CD8-positive, alpha-beta memory T cell (primary cell): ENCODE measurements around the gene CBL. TPM values are rescaled to one million over a fixed set of nuclear protein-coding genes. Genes with fewer than 3 reads are reported as not detected.
A peak's percentile ranks its signal among the peaks of the same experiment; 100 is the strongest.
"Not testable (repeated sequence)": the region's sequence is repeated elsewhere in the genome, so short reads cannot be mapped to it uniquely, and the experiment has no call there.

ENCODE experiments used
- CTCF ChIA-PET: fragments of 350-600 bp; sonication (Branson Sonifier 250); formaldehyde crosslinking; loops from one replicate; lab custom pipeline; 2021; ENCODE audit warnings: antibody characterized with exemption; lab: Charles Lee
- POLR2A ChIA-PET: fragments of 350-600 bp; sonication (Branson Sonifier 250); formaldehyde crosslinking; loops from one replicate; lab custom pipeline; 2021; ENCODE audit warnings: antibody characterized with exemption; lab: Charles Lee
- DNase-seq, 5 donors: peaks; one replicate each; pipeline versions ENCODE4 v3.0.0 to v3.0.0-alpha.2; 2020 to 2022; ENCODE audit warnings: mixed read lengths in 1 of 5
- H3K27ac ChIP-seq: one replicate; pipeline ENCODE4 v1.7.0; 2013; ENCODE audit warnings: low read depth, mild to moderate bottlenecking, low read length, moderate library complexity
- H3K27me3 ChIP-seq: 2 replicates; pipeline ENCODE4 v1.7.0; 2013; ENCODE audit warnings: low read length, mild to moderate bottlenecking; ENCODE audit not compliant: insufficient read depth, poor library complexity, severe bottlenecking
- H3K36me3 ChIP-seq: 2 replicates; pipeline ENCODE4 v1.7.0; 2013; ENCODE audit warnings: mild to moderate bottlenecking, low read length, moderate library complexity; ENCODE audit not compliant: insufficient read depth
- H3K4me1 ChIP-seq: 2 replicates; pipeline ENCODE4 v1.7.0; 2013; ENCODE audit warnings: mild to moderate bottlenecking, low read length, moderate library complexity; ENCODE audit not compliant: insufficient read depth
- H3K4me3 ChIP-seq: 2 replicates; pipeline ENCODE4 v1.7.0; 2013; ENCODE audit warnings: mild to moderate bottlenecking, low read length
- H3K9me3 ChIP-seq: 2 replicates; pipeline ENCODE4 v1.7.0; 2013; ENCODE audit warnings: mild to moderate bottlenecking, low read length
- H3K27ac Mint-ChIP-seq, 8 donors: one replicate each; pipeline ENCODE4 v1.8.0; 2020 to 2021; ENCODE audit warnings: mixed read lengths in 8 of 8, mild to moderate bottlenecking in 6 of 8, inconsistent platforms in 3 of 8, moderate library complexity in 3 of 8
- H3K27me3 Mint-ChIP-seq, 2 donors: one replicate each; pipeline ENCODE4 v1.8.0; 2020 to 2021; ENCODE audit warnings: mixed read lengths in 2 of 2, mild to moderate bottlenecking in 1 of 2, moderate library complexity in 1 of 2
- H3K36me3 Mint-ChIP-seq, 3 donors: one replicate each; pipeline ENCODE4 v1.8.0; 2020 to 2021; ENCODE audit warnings: mixed read lengths in 3 of 3, inconsistent platforms in 1 of 3, mild to moderate bottlenecking in 1 of 3
- H3K4me1 Mint-ChIP-seq, 3 donors: one replicate each; pipeline ENCODE4 v1.8.0; 2020 to 2021; ENCODE audit warnings: mixed read lengths in 3 of 3, inconsistent platforms in 1 of 3, mild to moderate bottlenecking in 1 of 3
- H3K4me3 Mint-ChIP-seq, 7 donors: one replicate each; pipeline ENCODE4 v1.8.0; 2020 to 2021; ENCODE audit warnings: mixed read lengths in 7 of 7, mild to moderate bottlenecking in 6 of 7, moderate library complexity in 4 of 7, inconsistent platforms in 2 of 7
- H3K9me3 Mint-ChIP-seq, 5 donors: one replicate each; pipeline ENCODE4 v1.8.0; 2020 to 2022; ENCODE audit warnings: mixed read lengths in 5 of 5, mild to moderate bottlenecking in 3 of 5, moderate library complexity in 2 of 5, inconsistent platforms in 1 of 5
- polyA plus RNA-seq: library from polyadenylated mRNA; unstranded; fragments of 300-500 nt; fragmentation: Illumina TruSeq; gene quantifications from one replicate; pipeline ENCODE4 v1.2.3, GENCODE V29; 2021
- total RNA-seq, 2 experiments: library from RNA; stranded (reverse); gene quantifications; one replicate each; pipeline ENCODE4 v1.2.3, GENCODE V29; 2021

CBL gene
- total and polyA plus RNA-seq, 3 experiments from 2014 or later = 10.4 to 26.1 (median 25.9) TPM

DNA sequence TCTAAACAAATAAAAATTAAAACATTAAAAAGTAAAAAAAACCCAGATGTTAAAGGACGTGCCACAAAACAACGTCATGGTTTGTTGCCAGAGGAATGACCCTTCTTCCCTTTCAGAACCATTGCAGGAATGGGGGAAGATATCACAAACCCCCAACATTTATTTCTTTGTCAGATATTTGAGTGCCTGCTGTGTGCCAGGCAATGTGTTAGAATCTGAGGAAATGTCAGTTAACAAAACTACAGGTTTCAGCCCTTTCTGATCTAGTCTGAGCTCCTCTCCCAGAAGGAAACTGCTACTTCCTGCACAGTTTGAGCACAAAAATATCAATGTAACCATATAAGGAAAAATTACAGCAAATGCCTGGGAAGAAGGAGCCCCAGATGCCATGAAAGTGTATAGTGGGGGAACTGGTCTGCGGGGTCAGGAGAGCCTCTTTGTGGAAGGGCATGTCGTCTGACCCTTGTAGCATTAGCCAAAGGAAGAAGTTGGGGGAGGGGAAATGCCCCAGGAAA lies 27.9 kb upstream of the CBL start:
- Mint-ChIP-seq H3K36me3 (peaks cover 0 to 42% (median 3%) of the 10 kb centered on the region in 3 donors), H3K9me3 (no peaks in the 10 kb centered on the region), H3K27ac (no peak overlapping the region), H3K4me1 (peaks cover 0 to 3% (median 3%) of the 10 kb centered on the region in 3 donors), H3K27me3 (peaks cover 0 to 2% of the 10 kb centered on the region in 2 donors), H3K4me3 (no peak overlapping the region)
- ChIA-PET CTCF (no interaction called here), POLR2A (no interaction called here)
- Histone ChIP-seq H3K27ac (no peak overlapping the region), H3K27me3 (no peaks in the 10 kb centered on the region), H3K9me3 (no peaks in the 10 kb centered on the region), H3K4me3 (no peak overlapping the region), H3K36me3 (peaks cover 2% of the 10 kb centered on the region), H3K4me1 (peaks cover 11% of the 10 kb centered on the region)
- DNase-seq = no peak

DNA sequence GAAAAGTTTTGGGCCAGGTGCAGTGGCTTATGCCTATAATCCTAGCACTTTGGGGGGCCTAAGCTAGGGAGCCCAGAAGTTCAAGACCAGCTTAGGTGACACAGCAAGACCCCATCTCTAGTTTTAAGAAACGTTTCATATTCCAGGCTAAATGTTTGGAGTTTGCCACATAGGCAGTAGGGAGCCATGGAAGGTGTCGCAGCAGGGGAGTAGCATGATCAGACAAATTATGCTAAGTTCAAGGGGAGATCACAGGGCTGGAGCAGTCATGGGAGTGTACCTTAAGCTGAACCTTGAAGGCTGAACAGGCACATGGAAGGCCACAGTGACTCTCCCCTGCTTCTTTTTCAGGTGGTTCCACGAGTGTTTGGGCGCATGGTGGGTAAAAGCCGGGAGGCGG lies 26.8 kb upstream of the CBL start:
- Histone ChIP-seq H3K4me3 (no peak overlapping the region), H3K9me3 (no peaks in the 10 kb centered on the region), H3K36me3 (peaks cover 2% of the 10 kb centered on the region), H3K27me3 (no peaks in the 10 kb centered on the region), H3K4me1 (peaks cover 11% of the 10 kb centered on the region), H3K27ac (no peak overlapping the region)
- H3K9me3 Mint-ChIP-seq = no peaks in the 10 kb centered on the region
- ChIA-PET CTCF (interaction anchor here (0.5 to 0.8 kb wide), 2 partner anchors 17 to 187 kb away, joined by 3 read pairs; no protein-coding TSS in a partner anchor), POLR2A (no interaction called here)
- H3K27ac Mint-ChIP-seq = no peak overlapping the region
- peaks cover 0 to 3% (median 3%) of the 10 kb centered on the region in 3 donors for H3K4me1 Mint-ChIP-seq
- no peak overlapping the region for H3K4me3 Mint-ChIP-seq
- DNase-seq = no peak
- H3K36me3 Mint-ChIP-seq = peaks cover 0 to 36% (median 2%) of the 10 kb centered on the region in 3 donors
- peaks cover 0 to 2% of the 10 kb centered on the region in 2 donors for H3K27me3 Mint-ChIP-seq

DNA sequence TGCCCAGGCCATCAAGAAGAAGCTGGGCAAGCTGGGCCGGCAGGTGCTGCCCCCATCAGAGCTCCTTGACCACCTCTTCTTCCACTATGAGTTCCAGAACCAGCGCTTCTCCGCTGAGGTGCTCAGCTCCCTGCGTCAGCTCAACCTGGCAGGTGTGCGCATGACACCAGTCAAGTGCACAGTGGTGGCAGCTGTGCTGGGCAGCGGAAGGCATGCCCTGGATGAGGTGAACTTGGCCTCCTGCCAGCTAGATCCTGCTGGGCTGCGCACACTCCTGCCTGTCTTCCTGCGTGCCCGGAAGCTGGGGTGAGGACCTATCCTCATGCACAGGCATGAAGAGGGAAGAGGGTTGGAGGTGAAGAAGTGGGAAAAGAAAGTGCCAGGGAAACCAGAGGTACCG lies 26.2 kb upstream of the CBL start:
- Mint-ChIP-seq H3K9me3 (no peaks in the 10 kb centered on the region), H3K4me3 (no peak overlapping the region), H3K36me3 (peaks cover 0 to 31% (median 2%) of the 10 kb centered on the region in 3 donors), H3K4me1 (peaks cover 0 to 3% (median 3%) of the 10 kb centered on the region in 3 donors), H3K27ac (no peak overlapping the region), H3K27me3 (peaks cover 0 to 2% of the 10 kb centered on the region in 2 donors)
- ChIA-PET POLR2A (no interaction called here), CTCF (interaction anchor here (0.5 to 0.8 kb wide), 2 partner anchors 16 to 187 kb away, joined by 3 read pairs; no protein-coding TSS in a partner anchor)
- Histone ChIP-seq H3K9me3 (no peaks in the 10 kb centered on the region), H3K4me3 (no peak overlapping the region), H3K27ac (no peak overlapping the region), H3K36me3 (no peaks in the 10 kb centered on the region), H3K27me3 (no peaks in the 10 kb centered on the region), H3K4me1 (peaks cover 11% of the 10 kb centered on the region)
- no peak for DNase-seq

GRCh38 chr11:119180729-119181676 lies 25.1 kb upstream of the CBL start:
- Mint-ChIP-seq H3K36me3 (peaks cover 0 to 22% (median 2%) of the 10 kb centered on the region in 3 donors), H3K4me3 (no peak overlapping the region), H3K4me1 (peaks cover 0 to 3% (median 3%) of the 10 kb centered on the region in 3 donors), H3K9me3 (no peaks in the 10 kb centered on the region), H3K27ac (peak overlapping the region in 1 of 8 donors; percentile 24), H3K27me3 (peaks cover 0 to 5% of the 10 kb centered on the region in 2 donors)
- Histone ChIP-seq H3K36me3 (no peaks in the 10 kb centered on the region), H3K4me3 (no peak overlapping the region), H3K27me3 (no peaks in the 10 kb centered on the region), H3K9me3 (no peaks in the 10 kb centered on the region), H3K27ac (no peak overlapping the region), H3K4me1 (peaks cover 11% of the 10 kb centered on the region)
- DNase-seq = no peak
- ChIA-PET POLR2A (no interaction called here), CTCF (interaction anchor here (1.4 kb wide), 1 partner anchor 16 kb away, joined by 5 read pairs; no protein-coding TSS in a partner anchor)

DNA sequence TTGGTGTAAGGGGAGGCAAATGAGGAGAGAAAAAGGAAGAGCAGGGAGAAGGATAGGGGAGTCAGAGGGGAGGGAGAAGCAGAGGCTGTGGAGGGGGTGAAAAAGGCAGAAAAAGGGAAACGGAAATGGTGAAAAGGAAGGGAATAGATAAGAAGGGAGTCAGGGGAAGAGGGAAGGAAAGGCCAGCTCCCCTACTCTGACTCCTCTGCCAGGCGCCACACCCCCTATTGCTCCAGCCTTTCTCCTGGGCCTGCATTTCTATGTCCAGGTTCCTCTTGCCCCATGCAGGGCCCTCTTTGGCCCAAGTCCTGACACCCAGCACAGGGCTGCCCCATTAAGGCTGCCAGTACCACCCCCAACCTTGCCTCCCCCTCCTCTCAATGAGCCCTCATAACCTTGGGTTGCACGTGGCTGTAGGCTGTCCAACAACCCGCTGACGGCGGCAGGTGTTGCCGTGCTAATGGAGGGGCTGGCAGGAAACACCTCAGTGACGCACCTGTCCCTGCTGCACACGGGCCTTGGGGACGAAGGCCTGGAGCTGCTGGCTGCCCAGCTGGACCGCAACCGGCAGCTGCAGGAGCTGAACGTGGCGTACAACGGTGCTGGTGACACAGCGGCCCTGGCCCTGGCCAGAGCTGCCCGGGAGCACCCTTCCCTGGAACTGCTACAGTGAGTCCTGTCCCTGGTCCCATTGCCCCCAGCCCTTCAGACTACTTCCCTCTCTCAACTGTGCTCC lies 24.3 kb upstream of the CBL start:
- H3K4me3 Mint-ChIP-seq = no peak overlapping the region
- peaks cover 3 to 7% of the 10 kb centered on the region in 2 donors for H3K27me3 Mint-ChIP-seq
- peaks cover 0 to 3% (median 3%) of the 10 kb centered on the region in 3 donors for H3K4me1 Mint-ChIP-seq
- Histone ChIP-seq H3K4me3 (no peak overlapping the region), H3K27ac (no peak overlapping the region), H3K9me3 (no peaks in the 10 kb centered on the region), H3K4me1 (peaks cover 11% of the 10 kb centered on the region), H3K27me3 (no peaks in the 10 kb centered on the region), H3K36me3 (no peaks in the 10 kb centered on the region)
- CTCF ChIA-PET = interaction anchor here (1.4 kb wide), 1 partner anchor 15 kb away, joined by 5 read pairs; no protein-coding TSS in a partner anchor
- POLR2A ChIA-PET = no interaction called here
- H3K27ac Mint-ChIP-seq = peak overlapping the region in 1 of 8 donors; percentile 80
- peaks cover 0 to 21% (median 2%) of the 10 kb centered on the region in 3 donors for H3K36me3 Mint-ChIP-seq
- no peak for DNase-seq
- no peaks in the 10 kb centered on the region for H3K9me3 Mint-ChIP-seq

DNA sequence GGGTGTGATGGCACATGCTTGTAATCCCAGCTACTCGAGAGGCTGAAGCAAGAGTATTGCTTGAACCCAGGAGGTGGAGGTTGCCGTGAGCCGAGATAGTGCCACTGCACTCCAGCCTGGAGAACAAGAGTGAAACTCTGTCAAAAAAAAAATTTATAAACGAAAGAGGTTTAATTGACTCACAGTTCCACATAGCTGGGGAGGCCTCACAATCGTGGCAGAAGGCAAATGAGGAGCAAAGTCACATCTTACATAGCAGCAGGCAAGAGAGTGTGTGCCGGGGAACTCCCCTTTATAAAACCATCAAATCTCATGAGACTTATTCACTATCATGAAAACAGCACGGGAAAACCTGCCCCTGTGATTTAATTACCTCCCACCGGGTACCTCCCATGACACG lies 21.7 kb upstream of the CBL start:
- H3K27me3 Mint-ChIP-seq, DNase-seq, H3K27me3 ChIP-seq, H3K4me1 ChIP-seq, H3K27ac Mint-ChIP-seq, H3K9me3 Mint-ChIP-seq, H3K36me3 ChIP-seq, H3K27ac ChIP-seq, H3K9me3 ChIP-seq, H3K4me3 Mint-ChIP-seq, H3K4me1 Mint-ChIP-seq, POLR2A ChIA-PET, H3K4me3 ChIP-seq: not testable (repeated sequence)
- H3K36me3 Mint-ChIP-seq = peaks cover 0 to 14% (median 2%) of the 10 kb centered on the region in 3 donors
- CTCF ChIA-PET = interaction anchor here (0.9 kb wide), 1 partner anchor 12 kb away, joined by 4 read pairs; no protein-coding TSS in a partner anchor

GRCh38 chr11:119185981-119186634 lies 20.0 kb upstream of the CBL start:
- Histone ChIP-seq H3K36me3 (no peaks in the 10 kb centered on the region), H3K4me1 (no peaks in the 10 kb centered on the region), H3K27ac (no peak overlapping the region), H3K27me3 (no peaks in the 10 kb centered on the region), H3K4me3 (no peak overlapping the region), H3K9me3 (no peaks in the 10 kb centered on the region)
- Mint-ChIP-seq H3K36me3 (peaks cover 0 to 7% (median 2%) of the 10 kb centered on the region in 3 donors), H3K27ac (no peak overlapping the region), H3K27me3 (peaks cover 5 to 7% of the 10 kb centered on the region in 2 donors), H3K4me3 (no peak overlapping the region), H3K4me1 (no peaks in the 10 kb centered on the region), H3K9me3 (no peaks in the 10 kb centered on the region)
- no peak for DNase-seq
- CTCF ChIA-PET = no interaction called here
- POLR2A ChIA-PET = interaction anchor here (0.7 kb wide), 1 partner anchor 169 kb away, joined by 4 read pairs; no protein-coding TSS in a partner anchor
